ENCODE results near the gene MGAT4D. TPM values are rescaled to one million over a fixed set of nuclear protein-coding genes. Genes with fewer than 3 reads are reported as not detected.

The MGAT4D gene
- total and polyA plus RNA-seq, 10 of the 15 experiments (the other 5 are each of a cell fraction or from before 2014, with no cell fraction given), result not detected

GRCh38 chr4:140406292-140406691 lies 91.8 kb downstream of the MGAT4D start:
- no peaks in the 10 kb centered on the region for H3K79me2 ChIP-seq (ENCODE audit: control insufficient read depth, insufficient read depth, low read length)
- FAIRE-seq, result no peak
- CTCF ChIA-PET, result interaction anchor here (1.5 kb wide), 1 partner anchor 47 kb away, joined by 4 read pairs; no protein-coding TSS in a partner anchor
- H2AFZ ChIP-seq (ENCODE audit: control insufficient read depth, low read depth, low read length), result no peak overlapping the region
- H3K4me3 ChIP-seq, result no peak overlapping the region
- no peak for DNase-seq (ENCODE audit: low read depth, low spot score)
- no peaks in the 10 kb centered on the region for H3K4me1 ChIP-seq (ENCODE audit: control insufficient read depth, insufficient read depth, low read length)
- intact Hi-C loops (cut with micrococcal nuclease; ENCODE audit: unreplicated experiment) (no loop called here), in situ Hi-C loops (cut with MboI) (no loop called here)
- no peaks in the 10 kb centered on the region for H3K36me3 ChIP-seq (ENCODE audit: control insufficient read depth in 2 of 2, insufficient read depth in 2 of 2, low read length in 1 of 2)
- H3K4me2 ChIP-seq (ENCODE audit: control insufficient read depth, insufficient read depth), result no peak overlapping the region
- H4K20me1 ChIP-seq (ENCODE audit: control insufficient read depth, insufficient read depth), result no peaks in the 10 kb centered on the region
- H3K9me3 ChIP-seq (replicated peaks; ENCODE audit: control insufficient read depth, insufficient read depth, low read length), result no peaks in the 10 kb centered on the region
- SMC1A ChIA-PET (ENCODE audit: uncharacterized antibody, unreplicated experiment), result no interaction called here
- BruUV-seq (replicated peaks), result no TSS peak
- H3K9ac ChIP-seq (ENCODE audit: control insufficient read depth, insufficient read depth, low read length), result no peak overlapping the region
- H3K27ac ChIP-seq (ENCODE audit: control insufficient read depth, insufficient read depth), result no peak overlapping the region
- RAD21 ChIA-PET (ENCODE audit: unreplicated experiment), result no interaction called here
- no peak for ATAC-seq
- TF ChIP-seq ATF7 (IDR thresholded peaks at IDR 0.05; ENCODE audit: low read depth), result no peak
- peak; percentile 14; the same call in 1 of the 2 replicates for TF ChIP-seq JUNB (IDR thresholded peaks at IDR 0.05)
- no peaks in the 10 kb centered on the region for H3K27me3 ChIP-seq (replicated peaks in 1 of 2; ENCODE audit: control insufficient read depth in 2 of 2, insufficient read depth in 2 of 2, low read length in 1 of 2)
- POLR2A ChIA-PET, result no interaction called here

- H3K9me3 ChIP-seq (replicated peaks; ENCODE audit: control insufficient read depth, insufficient read depth, low read length), result no peaks in the 10 kb centered on the region
- DNase-seq (ENCODE audit: low read depth, low spot score) (no peak), FAIRE-seq (no peak), ATAC-seq (no peak)
- H3K79me2 ChIP-seq (ENCODE audit: control insufficient read depth, insufficient read depth, low read length), result no peaks in the 10 kb centered on the region
- no peaks in the 10 kb centered on the region for H3K36me3 ChIP-seq (ENCODE audit: control insufficient read depth in 2 of 2, insufficient read depth in 2 of 2, low read length in 1 of 2)
- H3K4me3 ChIP-seq, result no peak overlapping the region
- RAD21 ChIA-PET (ENCODE audit: unreplicated experiment), result interaction anchor here (1.8 kb wide), 1 partner anchor 221 kb away, joined by 3 read pairs; no protein-coding TSS in a partner anchor
- H4K20me1 ChIP-seq (ENCODE audit: control insufficient read depth, insufficient read depth), result no peaks in the 10 kb centered on the region
- H3K27me3 ChIP-seq (replicated peaks in 1 of 2; ENCODE audit: control insufficient read depth in 2 of 2, insufficient read depth in 2 of 2, low read length in 1 of 2), result no peaks in the 10 kb centered on the region
- WGBS (ENCODE audit: insufficient coverage, insufficient replicate concordance, low lambda C conversion rate, missing lambda C conversion rate), result 30% methylated on average over 2 of the region's 2 CpGs
- H3K9ac ChIP-seq (ENCODE audit: control insufficient read depth, insufficient read depth, low read length), result no peak overlapping the region
- SMC1A ChIA-PET (ENCODE audit: uncharacterized antibody, unreplicated experiment), result interaction anchor here (1.4 to 1.7 kb wide), 2 partner anchors 12 to 451 kb away, joined by 3 to 4 read pairs; no protein-coding TSS in a partner anchor
- H3K27ac ChIP-seq (ENCODE audit: control insufficient read depth, insufficient read depth), result no peak overlapping the region
- POLR2A ChIA-PET, result no interaction called here
- H3K4me2 ChIP-seq (ENCODE audit: control insufficient read depth, insufficient read depth), result no peak overlapping the region
- CTCF ChIA-PET, result interaction anchor here (1.2 kb wide), 1 partner anchor 40 kb away, joined by 4 read pairs; no protein-coding TSS in a partner anchor
- no TSS peak for BruUV-seq (replicated peaks)
- H3K4me1 ChIP-seq (ENCODE audit: control insufficient read depth, insufficient read depth, low read length), result no peaks in the 10 kb centered on the region
- no peak for TF ChIP-seq SMAD1 (IDR thresholded peaks at IDR 0.05; ENCODE audit: low read depth, partially characterized antibody)
- no peak for TF ChIP-seq MEF2B (IDR thresholded peaks at IDR 0.05; ENCODE audit: partially characterized antibody, poor library complexity, severe bottlenecking)
- no peak for TF ChIP-seq GATAD2B (conservative IDR thresholded peaks at IDR 0.05; ENCODE audit: low read depth)
- no peak for TF ChIP-seq SREBF1 (IDR thresholded peaks at IDR 0.05; ENCODE audit: low read length)
- TF ChIP-seq, protein P1, sequence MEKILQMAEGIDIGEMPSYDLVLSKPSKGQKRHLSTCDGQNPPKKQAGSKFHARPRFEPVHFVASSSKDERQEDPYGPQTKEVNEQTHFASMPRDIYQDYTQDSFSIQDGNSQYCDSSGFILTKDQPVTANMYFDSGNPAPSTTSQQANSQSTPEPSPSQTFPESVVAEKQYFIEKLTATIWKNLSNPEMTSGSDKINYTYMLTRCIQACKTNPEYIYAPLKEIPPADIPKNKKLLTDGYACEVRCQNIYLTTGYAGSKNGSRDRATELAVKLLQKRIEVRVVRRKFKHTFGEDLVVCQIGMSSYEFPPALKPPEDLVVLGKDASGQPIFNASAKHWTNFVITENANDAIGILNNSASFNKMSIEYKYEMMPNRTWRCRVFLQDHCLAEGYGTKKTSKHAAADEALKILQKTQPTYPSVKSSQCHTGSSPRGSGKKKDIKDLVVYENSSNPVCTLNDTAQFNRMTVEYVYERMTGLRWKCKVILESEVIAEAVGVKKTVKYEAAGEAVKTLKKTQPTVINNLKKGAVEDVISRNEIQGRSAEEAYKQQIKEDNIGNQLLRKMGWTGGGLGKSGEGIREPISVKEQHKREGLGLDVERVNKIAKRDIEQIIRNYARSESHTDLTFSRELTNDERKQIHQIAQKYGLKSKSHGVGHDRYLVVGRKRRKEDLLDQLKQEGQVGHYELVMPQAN (conservative IDR thresholded peaks at IDR 0.05), result no peak
- no peak for TF ChIP-seq RAD51 (IDR thresholded peaks at IDR 0.05)
- TF ChIP-seq, protein P2, sequence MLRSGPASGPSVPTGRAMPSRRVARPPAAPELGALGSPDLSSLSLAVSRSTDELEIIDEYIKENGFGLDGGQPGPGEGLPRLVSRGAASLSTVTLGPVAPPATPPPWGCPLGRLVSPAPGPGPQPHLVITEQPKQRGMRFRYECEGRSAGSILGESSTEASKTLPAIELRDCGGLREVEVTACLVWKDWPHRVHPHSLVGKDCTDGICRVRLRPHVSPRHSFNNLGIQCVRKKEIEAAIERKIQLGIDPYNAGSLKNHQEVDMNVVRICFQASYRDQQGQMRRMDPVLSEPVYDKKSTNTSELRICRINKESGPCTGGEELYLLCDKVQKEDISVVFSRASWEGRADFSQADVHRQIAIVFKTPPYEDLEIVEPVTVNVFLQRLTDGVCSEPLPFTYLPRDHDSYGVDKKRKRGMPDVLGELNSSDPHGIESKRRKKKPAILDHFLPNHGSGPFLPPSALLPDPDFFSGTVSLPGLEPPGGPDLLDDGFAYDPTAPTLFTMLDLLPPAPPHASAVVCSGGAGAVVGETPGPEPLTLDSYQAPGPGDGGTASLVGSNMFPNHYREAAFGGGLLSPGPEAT (IDR thresholded peaks at IDR 0.05; ENCODE audit: low read depth), result no peak
- TF ChIP-seq BCL3 (IDR thresholded peaks at IDR 0.05; ENCODE audit: borderline replicate concordance, insufficient read depth, low read depth, low read length, poor library complexity, severe bottlenecking), result no peak
- TF ChIP-seq EZH2 (IDR thresholded peaks at IDR 0.05; ENCODE audit: borderline replicate concordance, control insufficient read depth, low read depth, low read length), result no peak
- TF ChIP-seq RAD21 (IDR thresholded peaks at IDR 0.05; ENCODE audit: insufficient read depth, low read depth, low read length), result no peak
- no peak overlapping the region for H2AFZ ChIP-seq (ENCODE audit: control insufficient read depth, low read depth, low read length)
- intact Hi-C loops (cut with micrococcal nuclease; ENCODE audit: unreplicated experiment) (no loop called here), in situ Hi-C loops (cut with MboI) (no loop called here)
Measured at GRCh38 chr4:140400111-140400510, 98.0 kb downstream of the MGAT4D start.
